HepG2 (cell line): ENCODE measurements around the gene FLT3LG. TPM values are rescaled to one million over a fixed set of nuclear protein-coding genes. Genes with fewer than 3 reads are reported as not detected.
A peak's percentile ranks its signal among the peaks of the same experiment; 100 is the strongest.

Source experiments
- AGO2 ChIP-seq: fragments of 200-400 bp; formaldehyde crosslinking; optimal IDR thresholded peaks from 2 replicates; pipeline ENCODE3; 2017; ENCODE audit warnings: mild to moderate bottlenecking, low read depth, low read length, moderate library complexity
- AKAP8 ChIP-seq: sonication (generic); formaldehyde crosslinking; IDR thresholded peaks from 2 replicates; pipeline ENCODE4 v1.5.1; 2020; ENCODE audit warnings: mild to moderate bottlenecking, missing genetic modification reagents
- BCL6 ChIP-seq: IDR thresholded peaks from 2 replicates; pipeline ENCODE4 v1.6.1; 2016; ENCODE audit warnings: missing genetic modification reagents, missing compliant biosample characterization
- DZIP1 ChIP-seq: sonication (generic); formaldehyde crosslinking; IDR thresholded peaks from 2 replicates; pipeline ENCODE4 v1.5.0; 2020; ENCODE audit warnings: mild to moderate bottlenecking, missing genetic modification reagents
- KDM1A ChIP-seq: IDR thresholded peaks from 2 replicates; pipeline ENCODE4 v1.6.1; 2016; ENCODE audit warnings: missing compliant biosample characterization
- NFIB ChIP-seq: sonication (generic); formaldehyde crosslinking; IDR thresholded peaks from 2 replicates; pipeline ENCODE4 v1.9.0; 2021; ENCODE audit warnings: missing genetic modification reagents, mild to moderate bottlenecking, borderline replicate concordance
- POGK ChIP-seq: sonication (generic); formaldehyde crosslinking; conservative IDR thresholded peaks from 2 replicates; pipeline ENCODE4 v1.8.0; 2022; ENCODE audit warnings: mild to moderate bottlenecking, moderate library complexity, missing genetic modification reagents
- POLR2G ChIP-seq: fragments of 200-400 bp; formaldehyde crosslinking; IDR thresholded peaks from 2 replicates; pipeline ENCODE4 v1.6.1; 2018; ENCODE audit warnings: mild to moderate bottlenecking, low read depth, low read length, moderate library complexity
- RFX1 ChIP-seq: fragments of 450-650 bp; IDR thresholded peaks from 2 replicates; pipeline ENCODE4 v1.6.1; 2017
- SATB2 ChIP-seq: sonication (generic); formaldehyde crosslinking; IDR thresholded peaks from 2 replicates; pipeline ENCODE4 v1.5.0; 2020; ENCODE audit warnings: missing genetic modification reagents
- SETDB1 ChIP-seq: sonication (generic); formaldehyde crosslinking; IDR thresholded peaks from 2 replicates; pipeline ENCODE4 v1.5.1; 2020; ENCODE audit warnings: missing genetic modification reagents, mild to moderate bottlenecking, borderline replicate concordance
- SIN3A ChIP-seq: IDR thresholded peaks from 2 replicates; pipeline ENCODE4 v1.6.1; 2011; ENCODE audit warnings: low read depth, mild to moderate bottlenecking, control low read depth, low read length, borderline replicate concordance
- SKIL ChIP-seq: sonication (generic); formaldehyde crosslinking; IDR thresholded peaks from 2 replicates; pipeline ENCODE4 v1.8.0; 2022; ENCODE audit warnings: missing genetic modification reagents, mild to moderate bottlenecking, moderate library complexity, borderline replicate concordance
- TCF7L2 ChIP-seq: IDR thresholded peaks from 2 replicates; pipeline ENCODE4 v1.6.1; 2011; ENCODE audit warnings: mild to moderate bottlenecking, low read depth, low read length, moderate library complexity
- ZNF33B ChIP-seq: sonication (generic); formaldehyde crosslinking; IDR thresholded peaks from 2 replicates; pipeline ENCODE4 v1.5.1; 2020; ENCODE audit warnings: mild to moderate bottlenecking, missing genetic modification reagents
- ZNF557 ChIP-seq: sonication (generic); formaldehyde crosslinking; IDR thresholded peaks from 2 replicates; pipeline ENCODE4 v1.4.0; 2020; ENCODE audit warnings: missing genetic modification reagents
- ZZZ3 ChIP-seq: sonication (generic); formaldehyde crosslinking; IDR thresholded peaks from 2 replicates; pipeline ENCODE4 v1.4.0; 2020; ENCODE audit warnings: missing genetic modification reagents, mild to moderate bottlenecking, borderline replicate concordance
- polyA plus RNA-seq, 8 experiments: library from polyadenylated mRNA; depleted of rRNA in 3 of 8; stranded (reverse) in 7 of 8; unstranded in 1 of 8; fragments of >200 nt; fragmentation: Illumina TruSeq in 4 of 8; extraction: Trizol in 4 of 8; gene quantifications; 2 replicates each; pipeline versions ENCODE4 v1.2.1 to v1.2.3, GENCODE V29; 2011 to 2016; ENCODE audit warnings: low read depth in 4 of 8, missing spikeins in 1 of 8, mixed read lengths in 1 of 8; ENCODE audit not compliant: insufficient read depth in 1 of 8
- total RNA-seq, 5 experiments: library from RNA; depleted of rRNA; stranded (reverse); fragments of >200 nt; fragmentation: Illumina TruSeq; extraction: Trizol; gene quantifications; 2 replicates each; pipeline ENCODE4 v1.2.3, GENCODE V29; 2016; ENCODE audit warnings: low read depth in 1 of 5
- TF ChIP-seq, protein P1 (sequence below): sonication (generic); formaldehyde crosslinking; IDR thresholded peaks from 2 replicates; pipeline ENCODE4 v1.4.0; 2020; ENCODE audit warnings: mild to moderate bottlenecking, missing genetic modification reagents
- TF ChIP-seq, protein P2 (sequence below): IDR thresholded peaks from 2 replicates; pipeline ENCODE4 v1.6.1; 2016; ENCODE audit warnings: low read depth, borderline replicate concordance

FLT3LG gene
- total and polyA plus RNA-seq, 2 of the 13 experiments (the other 11 are each of a cell fraction or from before 2014, with no cell fraction given) = 1.5 to 2.6 TPM

DNA sequence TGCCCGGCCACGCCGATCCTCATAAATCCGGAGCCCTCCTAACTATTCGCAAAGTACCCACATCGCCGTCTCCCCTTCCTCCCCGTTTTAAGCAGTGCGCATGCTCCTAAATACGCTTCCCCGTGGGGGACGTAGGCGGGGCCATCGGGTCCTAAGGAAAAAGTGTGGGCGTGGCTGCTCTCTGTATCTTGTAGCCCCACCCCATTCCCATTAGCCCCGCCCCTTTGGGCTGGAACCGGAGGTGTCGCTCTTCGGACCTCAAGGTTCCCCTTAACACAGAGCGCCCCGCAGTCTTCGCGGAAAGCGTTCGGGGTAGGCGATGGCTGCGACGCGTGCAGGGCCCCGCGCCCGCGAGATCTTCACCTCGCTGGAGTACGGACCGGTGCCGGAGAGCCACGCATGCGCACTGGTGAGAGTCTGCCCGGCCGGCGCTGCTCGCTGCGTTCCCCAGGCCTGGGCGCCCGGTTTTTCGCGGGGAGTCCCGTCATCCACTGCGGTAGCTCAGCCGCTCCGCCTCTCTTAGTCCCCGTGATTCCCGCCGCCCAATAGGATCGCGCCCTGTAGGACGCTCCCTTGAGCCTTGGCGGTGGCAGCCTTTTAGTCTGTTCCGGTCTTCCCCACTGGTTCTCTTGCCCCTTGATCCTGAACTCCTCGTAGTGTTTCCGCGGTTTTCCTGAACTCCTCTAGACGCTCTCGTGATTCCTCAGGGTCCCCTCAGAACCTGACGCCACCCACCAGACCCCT is 20.8 kb upstream of the FLT3LG start, which contains the start of gene ALDH16A1 (continued):
- TF ChIP-seq DZIP1 (no peak), TCF7L2 (no peak), SETDB1 (CRISPR knock-in tag) (no peak), RFX1 (no peak), POGK (CRISPR knock-in tag) (peak; percentile 79), AKAP8 (CRISPR knock-in tag) (peak; percentile 79; the same call in 1 of the 2 replicates), POLR2G (peak; percentile 96), ZNF33B (CRISPR knock-in tag) (0 out of 2 replicates have a peak, but pooled peaks have one; percentile 50), SKIL (CRISPR knock-in tag) (no peak), SATB2 (CRISPR knock-in tag) (peak; percentile 15; the same call in 1 of the 2 replicates), ZZZ3 (CRISPR knock-in tag) (no peak; the same call in 1 of the 2 replicates), AGO2 (peak; percentile 76), BCL6 (CRISPR knock-in tag) (no peak), ZNF557 (no peak), KDM1A (no peak), SIN3A (no peak; the same call in 1 of the 2 replicates), NFIB (CRISPR knock-in tag) (no peak)
- TF ChIP-seq, protein P1, sequence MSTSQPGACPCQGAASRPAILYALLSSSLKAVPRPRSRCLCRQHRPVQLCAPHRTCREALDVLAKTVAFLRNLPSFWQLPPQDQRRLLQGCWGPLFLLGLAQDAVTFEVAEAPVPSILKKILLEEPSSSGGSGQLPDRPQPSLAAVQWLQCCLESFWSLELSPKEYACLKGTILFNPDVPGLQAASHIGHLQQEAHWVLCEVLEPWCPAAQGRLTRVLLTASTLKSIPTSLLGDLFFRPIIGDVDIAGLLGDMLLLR (CRISPR knock-in tag) = 0 out of 2 replicates have a peak, but pooled peaks have one; percentile 53
- TF ChIP-seq, protein P2, sequence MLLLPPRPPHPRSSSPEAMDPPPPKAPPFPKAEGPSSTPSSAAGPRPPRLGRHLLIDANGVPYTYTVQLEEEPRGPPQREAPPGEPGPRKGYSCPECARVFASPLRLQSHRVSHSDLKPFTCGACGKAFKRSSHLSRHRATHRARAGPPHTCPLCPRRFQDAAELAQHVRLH = peak; percentile 41
